ENCODE measurements around the gene ASPM. TPM values are rescaled to one million over a fixed set of nuclear protein-coding genes. Genes with fewer than 3 reads are reported as not detected.

The ASPM gene
- total RNA-seq, 1 donor from 2014 or later: 8.9 TPM

DNA sequence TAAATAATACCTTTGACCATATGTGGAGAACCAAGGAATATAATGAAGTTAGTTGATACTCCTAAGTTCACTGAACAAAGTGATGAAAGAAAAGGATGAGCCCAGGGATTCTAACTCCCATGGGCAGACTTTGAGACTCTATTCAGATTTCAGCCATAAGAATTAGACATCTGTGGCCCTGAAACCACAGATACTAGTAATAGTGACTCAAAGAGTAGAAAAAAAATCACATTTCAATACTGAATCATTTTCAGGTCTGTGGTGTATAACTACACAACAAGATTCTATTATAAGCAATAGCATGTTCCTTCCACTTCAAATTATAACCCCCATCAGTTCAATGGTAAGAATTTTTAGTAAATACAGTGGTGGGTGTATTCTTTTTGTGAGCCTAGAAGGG, 63.0 kb downstream of the ASPM start:
- peaks cover 42% of the 10 kb centered on the region for H3K36me3 Mint-ChIP-seq (ENCODE audit: unreplicated experiment)
- H3K4me3 Mint-ChIP-seq (ENCODE audit: unreplicated experiment): no peak overlapping the region
- peaks cover 12% of the 10 kb centered on the region for H3K9me3 Mint-ChIP-seq (ENCODE audit: unreplicated experiment)
- DNase-seq (ENCODE audit: extremely low spot score, unreplicated experiment): no peak
- TF ChIP-seq, protein P1, sequence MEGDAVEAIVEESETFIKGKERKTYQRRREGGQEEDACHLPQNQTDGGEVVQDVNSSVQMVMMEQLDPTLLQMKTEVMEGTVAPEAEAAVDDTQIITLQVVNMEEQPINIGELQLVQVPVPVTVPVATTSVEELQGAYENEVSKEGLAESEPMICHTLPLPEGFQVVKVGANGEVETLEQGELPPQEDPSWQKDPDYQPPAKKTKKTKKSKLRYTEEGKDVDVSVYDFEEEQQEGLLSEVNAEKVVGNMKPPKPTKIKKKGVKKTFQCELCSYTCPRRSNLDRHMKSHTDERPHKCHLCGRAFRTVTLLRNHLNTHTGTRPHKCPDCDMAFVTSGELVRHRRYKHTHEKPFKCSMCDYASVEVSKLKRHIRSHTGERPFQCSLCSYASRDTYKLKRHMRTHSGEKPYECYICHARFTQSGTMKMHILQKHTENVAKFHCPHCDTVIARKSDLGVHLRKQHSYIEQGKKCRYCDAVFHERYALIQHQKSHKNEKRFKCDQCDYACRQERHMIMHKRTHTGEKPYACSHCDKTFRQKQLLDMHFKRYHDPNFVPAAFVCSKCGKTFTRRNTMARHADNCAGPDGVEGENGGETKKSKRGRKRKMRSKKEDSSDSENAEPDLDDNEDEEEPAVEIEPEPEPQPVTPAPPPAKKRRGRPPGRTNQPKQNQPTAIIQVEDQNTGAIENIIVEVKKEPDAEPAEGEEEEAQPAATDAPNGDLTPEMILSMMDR (IDR thresholded peaks at IDR 0.05): no peak
- H3K27ac Mint-ChIP-seq (ENCODE audit: unreplicated experiment): no peak overlapping the region
- no peaks in the 10 kb centered on the region for H3K4me1 Mint-ChIP-seq (ENCODE audit: unreplicated experiment)
- H3K27me3 Mint-ChIP-seq (ENCODE audit: unreplicated experiment): no peaks in the 10 kb centered on the region

- Mint-ChIP-seq H3K36me3 (ENCODE audit: unreplicated experiment) (peaks cover 39% of the 10 kb centered on the region), H3K27me3 (ENCODE audit: unreplicated experiment) (peaks cover 7% of the 10 kb centered on the region), H3K4me1 (ENCODE audit: unreplicated experiment) (no peaks in the 10 kb centered on the region), H3K27ac (ENCODE audit: unreplicated experiment) (no peak overlapping the region), H3K4me3 (ENCODE audit: unreplicated experiment) (no peak overlapping the region), H3K9me3 (ENCODE audit: unreplicated experiment) (peaks cover 12% of the 10 kb centered on the region)
- DNase-seq (ENCODE audit: extremely low spot score, unreplicated experiment): no peak
- TF ChIP-seq, protein P1 (IDR thresholded peaks at IDR 0.05): no peak
Measured at GRCh38 chr1:197081117-197081753, 65.2 kb downstream of the ASPM start.

DNA sequence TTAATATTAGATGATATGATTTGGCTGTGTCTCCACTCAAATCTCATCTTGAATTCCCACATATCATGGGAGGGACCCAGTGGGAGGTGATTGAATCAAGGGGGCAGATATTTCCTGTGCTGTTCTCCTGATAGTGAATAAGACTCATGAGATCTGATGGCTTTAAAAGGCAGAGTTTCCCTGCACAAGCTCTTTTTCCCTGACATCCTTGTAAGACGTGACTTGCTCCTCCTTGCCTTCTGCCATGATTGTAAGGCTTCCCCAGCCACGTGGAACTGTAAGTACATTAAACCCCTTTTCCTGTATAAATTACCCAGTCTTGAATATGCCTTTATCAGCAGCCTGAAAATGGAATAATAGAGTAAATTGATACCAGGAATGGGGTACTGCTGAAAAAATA, 66.1 kb downstream of the ASPM start:
- no peak for DNase-seq (ENCODE audit: extremely low spot score, unreplicated experiment)
- Mint-ChIP-seq H3K36me3 (ENCODE audit: unreplicated experiment) (peaks cover 36% of the 10 kb centered on the region), H3K4me1 (ENCODE audit: unreplicated experiment) (no peaks in the 10 kb centered on the region), H3K9me3 (ENCODE audit: unreplicated experiment) (peaks cover 13% of the 10 kb centered on the region), H3K27me3 (ENCODE audit: unreplicated experiment) (peaks cover 10% of the 10 kb centered on the region), H3K4me3 (ENCODE audit: unreplicated experiment) (no peak overlapping the region), H3K27ac (ENCODE audit: unreplicated experiment) (no peak overlapping the region)
- TF ChIP-seq, protein P1 (IDR thresholded peaks at IDR 0.05): no peak

GRCh38 chr1:197076585-197076984, 69.9 kb downstream of the ASPM start:
- no peak for DNase-seq (ENCODE audit: extremely low spot score, unreplicated experiment)
- no peak overlapping the region for H3K27ac Mint-ChIP-seq (ENCODE audit: unreplicated experiment)
- H3K27me3 Mint-ChIP-seq (ENCODE audit: unreplicated experiment): peaks cover 10% of the 10 kb centered on the region

DNA sequence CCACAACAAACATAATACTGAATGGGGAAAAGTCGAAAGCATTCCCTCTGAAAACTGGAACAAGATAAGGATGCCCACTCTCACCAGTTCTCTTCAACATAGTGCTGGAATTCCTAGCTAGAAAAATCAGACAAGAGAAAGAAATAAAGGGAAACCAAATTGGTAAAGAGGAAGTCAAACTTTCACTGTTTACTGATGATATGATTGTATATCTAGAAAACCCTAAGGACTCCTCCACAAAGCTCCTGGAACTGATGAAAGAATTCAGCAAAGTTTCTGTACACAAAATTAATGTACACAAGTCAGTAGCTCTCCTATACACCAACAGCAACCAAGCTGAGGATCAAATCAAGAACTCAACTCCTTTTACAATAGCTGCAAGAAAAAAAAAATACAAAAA, 72.5 kb downstream of the ASPM start:
- TF ChIP-seq, protein P1 (IDR thresholded peaks at IDR 0.05): no peak
- Mint-ChIP-seq H3K4me1 (ENCODE audit: unreplicated experiment) (no peaks in the 10 kb centered on the region), H3K4me3 (ENCODE audit: unreplicated experiment) (no peak overlapping the region), H3K9me3 (ENCODE audit: unreplicated experiment) (peaks cover 9% of the 10 kb centered on the region), H3K27me3 (ENCODE audit: unreplicated experiment) (peaks cover 10% of the 10 kb centered on the region), H3K27ac (ENCODE audit: unreplicated experiment) (no peak overlapping the region), H3K36me3 (ENCODE audit: unreplicated experiment) (no peaks in the 10 kb centered on the region)
- no peak for DNase-seq (ENCODE audit: extremely low spot score, unreplicated experiment)

More at GRCh38 chr1:197076585-197076984, 69.9 kb downstream of the ASPM start:
- H3K4me3 Mint-ChIP-seq (ENCODE audit: unreplicated experiment): no peak overlapping the region
- TF ChIP-seq, protein P1 (IDR thresholded peaks at IDR 0.05): no peak
- H3K9me3 Mint-ChIP-seq (ENCODE audit: unreplicated experiment): peaks cover 11% of the 10 kb centered on the region
- no peaks in the 10 kb centered on the region for H3K4me1 Mint-ChIP-seq (ENCODE audit: unreplicated experiment)
- peaks cover 10% of the 10 kb centered on the region for H3K36me3 Mint-ChIP-seq (ENCODE audit: unreplicated experiment)

All from osteocyte (in vitro differentiated cells).